Measurements from ENCODE around the gene ADAM22. TPM values are rescaled to one million over a fixed set of nuclear protein-coding genes. Genes with fewer than 3 reads are reported as not detected.
"Not testable (repeated sequence)": the region's sequence is repeated elsewhere in the genome, so short reads cannot be mapped to it uniquely, and the experiment has no call there.

The ADAM22 gene
- total and polyA plus RNA-seq, 12 donors = 0.19 to 3.7 (median 1.5) TPM

DNA sequence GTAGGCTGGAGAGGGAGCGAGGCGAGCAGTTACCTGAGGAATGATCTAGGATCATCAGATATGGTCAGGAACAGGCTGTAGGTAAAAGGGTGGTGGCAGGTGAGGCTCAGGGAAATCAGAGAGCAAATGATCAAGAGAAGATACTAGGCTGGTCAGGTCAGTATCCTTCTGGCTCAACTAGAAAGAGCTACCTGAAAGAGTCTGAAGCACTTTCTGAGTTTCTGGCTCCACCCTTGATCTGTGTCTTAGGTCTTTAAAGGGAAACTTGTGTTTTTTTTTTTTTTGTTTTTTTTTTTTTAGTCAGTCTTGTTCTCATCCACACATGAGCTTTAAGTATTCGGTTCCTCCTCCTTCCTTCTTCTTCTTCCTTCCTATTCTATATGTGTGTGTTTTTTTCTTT is 10.5 kb downstream of the ADAM22 start:
- 88 to 90% methylated on average over 3 of the region's 3 CpGs for WGBS, 2 donors
- intact Hi-C loops (cut with DNase I) = no loop called here
- Histone ChIP-seq H3K27ac (no peak overlapping the region), H3K36me3 (no peaks in the 10 kb centered on the region), H3K4me3 (no peak overlapping the region), H3K9me3 (no peaks in the 10 kb centered on the region), H3K27me3 (no peaks in the 10 kb centered on the region), H3K4me1 (no peaks in the 10 kb centered on the region)
- TF ChIP-seq, protein P1, sequence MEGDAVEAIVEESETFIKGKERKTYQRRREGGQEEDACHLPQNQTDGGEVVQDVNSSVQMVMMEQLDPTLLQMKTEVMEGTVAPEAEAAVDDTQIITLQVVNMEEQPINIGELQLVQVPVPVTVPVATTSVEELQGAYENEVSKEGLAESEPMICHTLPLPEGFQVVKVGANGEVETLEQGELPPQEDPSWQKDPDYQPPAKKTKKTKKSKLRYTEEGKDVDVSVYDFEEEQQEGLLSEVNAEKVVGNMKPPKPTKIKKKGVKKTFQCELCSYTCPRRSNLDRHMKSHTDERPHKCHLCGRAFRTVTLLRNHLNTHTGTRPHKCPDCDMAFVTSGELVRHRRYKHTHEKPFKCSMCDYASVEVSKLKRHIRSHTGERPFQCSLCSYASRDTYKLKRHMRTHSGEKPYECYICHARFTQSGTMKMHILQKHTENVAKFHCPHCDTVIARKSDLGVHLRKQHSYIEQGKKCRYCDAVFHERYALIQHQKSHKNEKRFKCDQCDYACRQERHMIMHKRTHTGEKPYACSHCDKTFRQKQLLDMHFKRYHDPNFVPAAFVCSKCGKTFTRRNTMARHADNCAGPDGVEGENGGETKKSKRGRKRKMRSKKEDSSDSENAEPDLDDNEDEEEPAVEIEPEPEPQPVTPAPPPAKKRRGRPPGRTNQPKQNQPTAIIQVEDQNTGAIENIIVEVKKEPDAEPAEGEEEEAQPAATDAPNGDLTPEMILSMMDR (IDR thresholded peaks at IDR 0.05) = no peak
- ATAC-seq (no peak), DNase-seq (no peak)

DNA sequence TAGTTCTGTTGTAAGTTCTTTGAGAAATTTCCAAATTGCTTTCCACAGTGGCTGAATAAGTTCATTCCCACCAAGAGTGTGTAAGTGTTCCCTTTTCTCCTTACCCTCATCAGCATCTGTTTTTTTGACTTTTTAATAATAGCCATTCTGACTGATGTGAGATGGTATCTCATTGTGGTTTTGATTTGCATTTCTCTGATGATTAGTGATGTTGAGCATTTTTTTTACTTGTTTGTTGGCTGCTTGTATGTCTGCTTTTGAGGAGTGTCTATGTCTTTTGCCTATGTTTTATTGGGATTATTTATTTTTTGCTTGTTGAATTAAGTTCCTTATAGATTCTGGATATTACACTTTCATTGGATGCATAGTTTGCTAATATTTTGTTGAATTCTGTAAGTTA is 11.9 kb downstream of the ADAM22 start:
- H3K4me1 ChIP-seq; H3K9me3 ChIP-seq; DNase-seq; intact Hi-C loops (cut with DNase I); H3K4me3 ChIP-seq; ATAC-seq; H3K27ac ChIP-seq; H3K36me3 ChIP-seq; H3K27me3 ChIP-seq: not testable (repeated sequence)

DNA sequence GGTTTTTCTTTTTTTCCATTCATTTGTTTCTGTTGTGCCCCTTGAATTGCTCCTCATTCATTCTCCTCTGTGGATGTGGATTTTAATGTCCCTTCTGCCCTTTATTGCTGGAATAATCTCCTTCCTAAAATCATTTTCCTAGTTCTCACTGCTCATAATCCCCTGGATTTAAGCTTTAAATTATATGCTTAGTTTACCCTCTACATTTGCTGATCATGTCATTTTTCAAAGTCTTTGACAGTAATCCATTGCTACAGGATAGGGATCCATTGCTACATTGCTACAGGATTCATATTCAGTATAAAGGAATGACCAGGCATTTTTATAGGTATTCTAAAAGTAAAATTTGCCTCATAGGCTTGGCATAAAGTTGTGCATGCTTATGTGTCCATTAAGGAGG is 14.3 kb downstream of the ADAM22 start:
- DNase-seq = no peak
- intact Hi-C loops (cut with DNase I) = no loop called here
- no peak for ATAC-seq
- TF ChIP-seq, protein P1 (IDR thresholded peaks at IDR 0.05) = no peak
- no peaks in the 10 kb centered on the region for H3K9me3 ChIP-seq
- no peaks in the 10 kb centered on the region for H3K36me3 ChIP-seq
- no peaks in the 10 kb centered on the region for H3K27me3 ChIP-seq
- no peaks in the 10 kb centered on the region for H3K4me1 ChIP-seq
- H3K27ac ChIP-seq = no peak overlapping the region
- H3K4me3 ChIP-seq = no peak overlapping the region

DNA sequence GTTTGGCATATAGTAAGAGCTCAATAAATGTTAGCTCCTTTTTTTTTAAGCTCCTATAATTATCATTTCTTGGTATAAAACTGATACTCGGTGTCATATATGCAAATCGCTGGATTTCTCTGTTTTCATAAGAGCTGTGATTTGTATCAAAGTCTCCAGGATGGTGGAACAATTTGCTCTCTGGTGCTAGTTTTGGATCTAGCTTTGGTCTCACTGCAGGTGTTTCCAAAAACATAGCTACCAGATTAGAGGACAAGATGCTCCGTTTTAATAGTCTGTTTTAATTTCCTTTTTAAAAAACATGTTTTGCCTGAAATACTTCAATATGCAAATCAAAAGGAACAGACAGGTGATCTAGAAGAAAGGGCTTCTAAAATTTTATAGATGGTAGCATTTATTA is 25.3 kb downstream of the ADAM22 start:
- no peaks in the 10 kb centered on the region for H3K4me1 ChIP-seq
- TF ChIP-seq, protein P1 (IDR thresholded peaks at IDR 0.05) = no peak
- 93 to 94% methylated on average over 3 of the region's 3 CpGs for WGBS, 2 donors
- intact Hi-C loops (cut with DNase I) = loop anchor here in 1 of 10 donors (10.0 kb wide), 1 partner anchor 65 kb away; no protein-coding TSS in a partner anchor
- no peaks in the 10 kb centered on the region for H3K27me3 ChIP-seq
- no peak overlapping the region for H3K4me3 ChIP-seq
- DNase-seq = no peak
- H3K36me3 ChIP-seq = no peaks in the 10 kb centered on the region
- peaks cover 0 to 6% (median 0%) of the 10 kb centered on the region in 11 donors for H3K9me3 ChIP-seq
- no peak for ATAC-seq
- H3K27ac ChIP-seq = no peak overlapping the region

DNA sequence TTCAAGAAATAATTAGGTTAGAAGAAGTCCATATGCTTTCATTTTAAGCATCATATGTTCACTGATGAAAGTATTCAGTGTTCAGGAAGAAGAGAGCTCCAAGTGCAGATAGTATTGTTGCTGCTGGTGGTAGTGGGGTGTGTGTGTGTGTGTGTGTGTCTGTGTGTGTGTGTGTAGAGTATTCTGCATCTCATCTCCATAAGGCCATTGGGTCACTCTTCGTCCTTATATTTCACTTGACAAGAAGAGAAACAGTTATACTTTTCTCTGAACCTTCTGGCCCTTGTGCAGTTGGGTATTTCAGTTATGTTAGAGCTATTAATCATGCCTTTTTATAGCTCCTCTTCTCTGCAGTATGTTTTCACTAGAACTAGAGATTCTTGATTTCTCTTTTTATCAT is 26.2 kb downstream of the ADAM22 start:
- WGBS, 2 donors = 70 to 79% methylated on average over 1 of the region's 1 CpG
- Histone ChIP-seq H3K36me3 (no peaks in the 10 kb centered on the region), H3K4me1 (no peaks in the 10 kb centered on the region), H3K4me3 (no peak overlapping the region), H3K9me3 (peaks cover 0 to 6% (median 0%) of the 10 kb centered on the region in 11 donors), H3K27me3 (no peaks in the 10 kb centered on the region), H3K27ac (no peak overlapping the region)
- DNase-seq (no peak), ATAC-seq (no peak)
- intact Hi-C loops (cut with DNase I) = no loop called here
- TF ChIP-seq, protein P1 (IDR thresholded peaks at IDR 0.05) = no peak

Data from heart right ventricle (tissue), 16 donors.